NK-92 (cell line): Measurements from ENCODE around the gene RHEB.
"Not testable (repeated sequence)": the region's sequence is repeated elsewhere in the genome, so short reads cannot be mapped to it uniquely, and the experiment has no call there.

Experiments
- DNase-seq: peaks from one replicate; lab custom pipeline; 2025; ENCODE audit not compliant: unreplicated experiment; lab: John Stamatoyannopoulos, UW

Gene RHEB

DNA sequence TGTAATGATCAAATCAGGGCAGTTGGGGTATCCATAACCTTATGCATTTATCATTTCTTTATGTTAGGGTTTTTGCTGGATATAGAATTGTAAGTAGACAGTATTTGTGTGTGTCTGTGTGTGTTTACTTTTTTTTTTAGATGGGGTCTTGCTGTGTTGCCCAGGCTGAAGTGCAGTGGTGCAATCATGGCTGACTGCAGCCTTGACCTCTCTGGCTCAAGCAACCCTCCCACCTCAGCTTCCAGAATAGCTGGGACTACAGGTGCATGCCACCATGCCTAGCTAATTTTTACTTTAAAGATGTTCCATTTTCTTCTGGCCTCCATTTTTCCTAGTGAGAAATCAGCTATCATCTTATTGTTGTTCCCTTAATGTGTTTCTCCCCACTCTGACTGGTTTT is 10.1 kb upstream of the RHEB start:
- DNase-seq = no peak

DNA sequence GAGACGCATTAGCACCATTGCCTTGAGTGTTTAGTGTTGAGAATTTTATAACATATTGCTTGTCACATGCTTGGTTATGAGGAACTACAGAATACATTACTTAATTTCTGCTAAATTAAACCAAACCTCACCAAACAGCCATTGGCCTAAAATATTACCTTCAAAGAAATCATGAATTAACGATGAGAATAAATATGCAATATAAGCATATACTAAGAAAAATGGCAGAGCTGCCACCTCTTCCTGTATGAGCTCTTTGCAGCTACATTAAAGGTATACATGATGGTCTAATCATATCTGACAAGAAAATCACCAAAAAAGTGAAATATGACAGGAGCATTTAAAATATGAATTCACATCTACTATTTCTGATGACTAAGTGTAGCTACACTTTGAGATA is 5.2 kb upstream of the RHEB start:
- no peak for DNase-seq

DNA sequence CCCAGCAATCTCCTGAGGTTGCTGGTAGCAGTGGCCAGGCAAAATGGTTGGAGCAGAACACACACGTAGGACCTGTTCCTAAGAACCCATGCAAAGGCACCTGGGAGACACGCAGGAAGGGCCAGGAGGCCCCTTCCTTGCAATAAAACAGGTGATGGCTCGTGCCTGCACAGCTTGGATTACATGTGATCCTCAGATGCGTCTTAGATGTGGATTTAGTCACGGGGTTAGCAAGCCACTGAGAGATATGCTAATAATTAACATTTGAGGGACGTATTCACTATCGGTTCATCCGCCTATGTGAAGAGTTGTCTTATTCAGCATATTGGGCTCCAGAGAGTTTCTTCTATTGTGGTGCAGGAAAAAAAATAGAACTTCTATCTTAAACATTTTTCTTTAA is 4.6 kb upstream of the RHEB start:
- no peak for DNase-seq

DNA sequence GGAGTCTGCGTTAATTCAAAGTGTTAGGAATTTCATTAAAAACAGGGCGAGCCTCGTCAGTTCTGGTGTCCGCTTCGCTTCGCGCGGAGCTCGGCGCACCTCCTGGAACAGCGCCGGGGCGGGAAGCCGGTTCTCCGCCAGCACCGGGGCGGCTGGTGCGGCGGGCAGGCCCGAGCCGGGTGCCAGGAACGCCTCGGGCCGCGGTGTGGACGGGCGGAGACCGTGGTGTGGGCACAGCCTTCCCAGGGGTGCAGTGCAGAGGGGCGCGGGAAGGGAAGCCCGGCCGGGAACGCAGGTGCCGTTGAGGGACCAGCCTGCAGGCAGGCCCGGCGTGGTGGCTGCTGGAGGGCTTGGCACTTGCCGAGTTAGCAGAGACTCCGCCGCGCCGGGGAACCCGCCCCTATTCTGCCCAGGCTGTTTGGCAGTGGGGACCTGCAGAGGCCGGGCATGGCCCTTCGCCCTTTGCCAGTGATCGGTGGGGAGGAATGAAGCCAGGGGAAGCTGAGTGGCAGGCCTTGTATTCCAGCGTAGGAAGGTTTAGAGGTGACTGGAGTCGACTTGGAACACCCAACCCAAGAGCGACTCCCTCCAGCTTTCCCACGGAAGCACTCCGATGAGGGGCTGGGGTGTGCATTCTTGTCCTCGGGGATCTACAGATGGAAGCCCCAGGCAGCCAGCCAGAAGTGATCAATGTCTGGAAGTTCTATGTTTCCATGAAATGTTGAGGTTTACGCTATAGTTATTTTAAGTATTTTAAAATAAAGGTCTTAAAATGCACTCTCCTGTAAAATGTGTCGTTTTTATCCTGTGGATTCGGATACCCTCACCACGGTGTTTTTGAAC is 945 bp upstream of the RHEB start:
- DNase-seq = no peak

DNA sequence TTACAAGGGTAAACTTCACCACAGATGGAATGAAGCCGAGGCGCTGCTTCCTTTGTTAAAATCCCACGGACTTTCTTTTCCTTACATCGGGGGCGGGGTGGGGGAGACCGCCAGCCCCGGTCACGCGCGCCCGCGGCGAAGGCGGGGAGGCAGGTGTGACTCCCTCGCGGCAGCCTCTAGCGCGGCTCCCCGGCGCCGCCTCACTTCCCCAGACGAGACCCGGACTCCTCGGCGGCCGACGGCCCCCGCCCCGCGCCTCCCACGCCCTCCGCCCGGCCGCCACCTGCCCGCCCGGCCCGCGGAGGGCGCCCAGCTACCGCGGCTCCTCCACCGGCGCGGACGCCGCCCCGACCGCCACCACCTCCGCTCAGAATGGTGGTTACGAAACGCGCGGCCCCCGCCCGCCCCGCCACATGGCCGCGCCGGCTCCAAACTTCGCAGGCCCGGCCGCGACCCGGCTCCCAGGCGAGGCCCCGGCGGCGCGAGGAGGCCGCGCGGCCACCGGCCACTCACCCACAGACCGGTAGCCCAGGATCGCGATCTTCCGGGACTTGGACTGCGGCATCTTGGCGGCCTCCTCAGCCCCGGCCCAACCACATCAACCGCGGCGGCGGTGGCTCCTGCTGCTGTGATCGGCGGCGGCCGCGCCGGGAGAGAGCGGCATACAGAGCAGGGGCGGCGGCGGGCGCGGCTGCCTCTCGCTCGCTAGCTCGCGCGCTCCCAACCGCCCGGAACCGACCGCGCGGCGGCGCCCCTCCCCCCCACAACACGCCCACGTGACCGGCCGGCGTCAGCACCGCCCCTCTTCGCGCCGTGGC is 539 bp downstream of the RHEB start:
- DNase-seq = not testable (repeated sequence)

DNA sequence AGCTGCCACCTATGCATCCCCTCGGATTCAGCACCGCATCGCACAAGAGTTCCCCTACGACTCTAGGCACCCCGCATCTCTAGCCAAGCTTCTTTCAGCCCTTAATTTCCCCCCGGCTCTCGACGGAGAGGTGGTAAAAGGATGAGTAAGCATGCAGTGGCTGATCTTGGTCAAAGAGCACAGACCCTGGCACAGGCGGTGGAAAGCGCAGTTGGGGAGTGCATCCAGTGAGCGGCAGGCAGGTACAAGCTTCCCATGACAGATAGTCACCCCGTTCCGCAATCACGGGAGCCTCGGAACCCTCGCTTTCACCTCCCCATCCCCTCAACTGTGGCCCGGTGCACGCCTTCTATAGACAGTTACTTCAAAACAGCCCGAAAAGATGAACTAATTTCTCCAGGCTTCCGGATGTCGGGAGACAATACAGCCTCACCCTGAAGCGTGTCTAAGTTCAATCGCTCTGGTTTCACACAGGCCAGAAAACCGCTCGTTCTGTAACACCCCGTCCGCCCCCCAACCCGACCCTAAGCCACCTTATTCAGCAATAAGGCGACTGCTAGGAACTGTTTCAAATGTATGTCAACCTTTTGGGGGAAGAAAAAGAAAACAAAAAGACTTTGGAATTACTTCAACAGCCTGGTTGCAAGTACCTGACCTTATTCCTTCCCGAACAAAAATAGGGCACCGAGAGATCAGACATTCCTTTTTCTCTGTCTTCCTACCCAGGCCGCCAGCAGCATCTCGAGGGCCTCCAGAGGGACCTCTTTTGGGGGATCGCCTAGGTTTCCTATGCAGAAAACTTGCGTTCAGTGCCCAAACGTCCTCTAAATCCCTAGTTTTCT is 1.4 kb downstream of the RHEB start:
- no peak for DNase-seq

DNA sequence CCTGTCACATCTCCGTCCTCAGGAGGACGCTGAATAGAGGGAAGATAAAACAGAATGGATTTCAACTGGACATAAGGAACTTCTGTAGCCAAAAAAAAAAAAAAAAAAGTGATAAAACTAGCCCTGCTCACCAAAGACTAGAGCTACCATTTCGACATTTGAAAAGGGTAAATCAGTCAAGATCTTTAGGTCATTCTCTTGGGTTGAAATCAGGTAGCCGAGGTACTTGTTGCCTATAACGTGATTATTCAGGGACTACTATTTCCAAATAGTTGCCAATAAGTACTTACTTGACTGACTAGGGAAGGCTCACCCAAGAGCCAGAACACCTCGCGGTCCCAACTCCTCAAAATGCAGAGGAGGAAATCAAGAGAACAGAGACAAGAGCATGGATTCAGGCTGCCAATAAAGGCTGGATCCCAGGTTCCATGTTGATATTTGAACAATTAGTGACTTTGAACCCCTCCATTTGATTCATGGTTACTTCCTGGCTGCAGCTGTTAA is 2.0 kb downstream of the RHEB start:
- no peak for DNase-seq

DNA sequence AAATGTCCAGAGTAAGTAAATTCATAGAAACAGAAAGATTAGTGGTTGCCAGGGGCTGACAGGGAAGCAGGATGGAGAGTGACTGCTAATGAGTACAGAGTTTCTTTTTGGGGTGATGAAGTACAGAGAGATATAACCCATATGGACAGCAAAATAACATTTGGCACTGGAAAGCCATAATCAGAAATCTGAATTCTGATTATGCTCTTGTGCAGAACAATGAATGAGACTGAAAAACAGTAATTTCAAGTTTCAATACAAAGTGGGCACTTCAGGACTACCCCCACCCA is 4.5 kb downstream of the RHEB start:
- no peak for DNase-seq

DNA sequence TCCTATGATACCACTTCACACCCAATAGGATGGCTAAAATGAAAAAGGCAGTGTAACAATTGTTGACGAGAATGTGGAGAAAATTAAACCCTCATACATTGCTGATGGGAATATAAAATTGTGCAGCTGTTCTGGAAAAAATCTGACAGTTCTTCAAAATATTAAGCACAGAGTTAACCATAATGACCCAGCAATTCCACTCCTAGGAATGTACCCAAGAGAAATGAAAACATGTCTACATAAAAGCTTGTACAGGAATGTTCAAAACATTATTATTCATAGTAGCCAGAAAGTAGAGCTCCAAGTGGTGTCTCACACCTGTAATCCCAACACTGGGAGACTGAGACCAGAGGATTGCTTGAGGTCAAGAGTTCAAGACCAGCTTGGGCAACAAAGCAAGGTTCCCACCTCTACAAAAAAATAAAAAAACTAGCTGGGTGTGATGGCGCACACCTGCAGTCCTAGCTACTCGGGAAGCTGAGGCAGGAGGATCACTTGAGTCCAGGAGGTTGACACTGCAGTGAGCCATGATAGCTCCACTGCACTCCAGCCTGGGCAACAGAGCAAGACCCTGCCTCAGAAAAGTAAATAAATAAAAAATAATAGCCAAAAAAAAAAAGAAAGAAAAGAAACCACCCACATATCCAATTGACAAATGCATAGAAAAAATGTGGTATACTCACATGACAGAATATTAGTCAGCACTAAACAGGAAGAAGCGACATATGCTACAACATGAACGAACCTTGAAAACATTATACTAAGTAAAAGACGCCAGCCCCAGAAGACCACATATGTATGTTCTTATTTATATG is 5.0 kb downstream of the RHEB start:
- no peak for DNase-seq

DNA sequence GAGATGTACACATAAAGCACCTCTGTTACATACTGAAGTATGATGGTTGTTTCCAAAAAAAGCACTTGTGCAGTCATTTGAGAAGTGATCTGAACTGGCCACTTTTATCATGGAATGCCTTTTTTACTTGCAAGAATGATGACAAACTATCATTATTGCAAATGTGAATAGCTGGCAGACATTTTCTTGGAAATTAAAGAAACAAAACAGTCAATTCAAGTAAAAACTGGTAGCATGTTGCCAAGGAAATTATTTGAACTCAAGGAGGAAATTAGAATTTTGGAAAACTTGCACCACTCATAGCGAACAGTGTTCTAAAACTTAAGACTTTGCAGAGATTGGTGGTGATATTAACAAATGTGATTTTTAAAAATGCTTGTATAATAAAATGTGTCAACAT is 6.6 kb downstream of the RHEB start:
- no peak for DNase-seq

DNA sequence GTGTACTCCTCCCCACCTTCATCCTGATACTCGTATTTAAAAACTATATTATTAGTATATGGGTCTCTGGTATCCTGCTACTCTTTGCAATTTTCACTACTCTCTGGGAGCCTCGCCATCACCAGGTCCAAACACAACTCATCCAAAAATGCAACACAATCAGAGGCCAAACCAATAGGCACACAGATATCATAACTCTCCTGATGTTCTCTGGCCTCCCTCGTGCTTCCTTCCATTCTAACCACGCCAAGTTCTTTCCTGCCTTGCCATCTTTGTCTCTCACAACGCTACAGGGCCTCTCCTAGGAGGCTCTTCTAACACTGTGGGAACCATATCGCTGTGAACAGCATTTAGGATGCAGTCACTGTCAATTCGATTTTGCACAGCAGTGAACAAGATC is 7.3 kb downstream of the RHEB start:
- DNase-seq = no peak

DNA sequence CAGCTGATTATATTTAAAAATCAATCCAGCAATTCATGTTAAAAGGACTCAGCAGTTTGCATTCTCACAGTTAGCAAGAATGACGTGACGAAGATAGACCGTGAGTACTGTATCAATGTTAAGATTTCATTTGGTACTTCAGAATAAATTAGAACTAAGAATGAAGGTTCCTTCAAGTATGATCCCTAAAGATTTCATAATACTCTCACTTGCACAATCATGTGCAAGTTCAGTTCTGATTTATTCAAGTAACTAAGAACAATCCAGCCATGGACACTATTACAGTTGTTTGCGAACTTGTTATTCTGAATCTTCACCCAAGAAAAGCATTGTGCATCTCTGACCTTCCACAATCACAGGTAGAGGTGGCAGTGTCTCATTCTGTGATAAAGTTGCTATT is 7.7 kb downstream of the RHEB start:
- no peak for DNase-seq

DNA sequence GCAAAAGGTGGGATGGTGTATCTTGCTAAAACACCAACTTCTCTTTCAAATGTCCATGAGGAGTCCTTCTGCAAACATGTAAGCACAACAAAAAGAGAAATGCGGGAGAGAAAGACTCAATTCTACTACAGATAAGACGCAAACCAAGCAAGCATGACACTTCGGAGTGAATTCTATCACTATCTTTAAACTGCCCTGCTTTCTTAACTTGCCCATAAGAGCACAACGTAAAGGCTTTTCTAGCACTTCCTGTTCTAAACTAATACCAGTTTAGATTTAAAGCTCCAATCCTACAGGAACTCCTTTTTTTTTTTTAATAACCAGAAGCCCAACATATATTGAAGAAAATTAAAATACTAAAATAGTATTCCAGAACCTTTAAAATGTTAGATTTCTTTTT is 8.4 kb downstream of the RHEB start:
- DNase-seq = no peak

DNA sequence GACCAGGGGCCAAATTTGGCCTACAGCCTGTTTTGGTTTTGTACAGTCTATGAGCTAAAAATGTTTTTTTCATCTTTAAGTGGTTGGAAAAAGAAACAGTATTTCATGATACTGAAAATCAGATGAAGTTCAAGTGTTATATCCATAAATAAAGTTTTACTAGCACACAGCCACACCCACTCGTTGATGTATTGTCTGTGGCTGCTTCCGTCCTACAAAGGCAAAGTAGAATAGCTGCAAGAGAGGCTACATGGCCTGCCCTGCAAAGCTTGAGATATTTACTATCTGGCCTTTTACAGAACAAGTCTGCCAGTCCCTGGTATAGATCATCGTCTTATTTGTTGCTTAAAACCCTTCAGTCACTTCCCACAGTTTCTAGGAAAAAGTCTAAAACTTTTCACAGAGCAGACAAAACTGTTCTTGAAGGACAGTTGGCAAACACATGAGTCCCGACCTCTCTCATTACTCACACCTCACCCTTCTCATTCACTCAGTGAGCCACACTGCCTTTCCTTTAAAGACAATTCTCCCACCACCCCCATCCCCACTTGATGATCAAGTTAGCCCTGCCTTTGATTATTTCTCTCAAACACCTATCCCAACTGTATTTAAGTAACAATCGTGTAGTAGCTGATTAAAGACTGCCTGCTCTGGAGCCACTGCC is 9.9 kb downstream of the RHEB start:
- no peak for DNase-seq

DNA sequence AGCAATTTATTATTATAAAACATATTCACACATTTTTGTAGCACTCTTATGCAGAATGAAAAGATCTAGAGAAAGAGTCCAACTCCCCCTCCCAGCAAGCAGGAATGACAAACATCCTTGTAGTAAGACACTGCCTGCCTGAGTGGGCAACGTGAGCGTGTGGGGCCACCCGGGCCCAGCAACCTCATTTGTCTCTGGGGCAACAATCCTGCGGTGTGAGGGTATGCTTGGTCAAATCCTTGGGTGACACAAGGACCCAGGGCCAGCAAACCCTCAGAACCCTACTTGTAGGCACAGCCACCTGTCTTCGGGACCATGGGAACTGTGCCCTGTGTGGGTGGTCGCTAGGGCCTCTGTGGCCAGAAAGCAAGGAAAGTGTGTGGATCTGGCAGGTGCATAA is 10.7 kb downstream of the RHEB start:
- no peak for DNase-seq

DNA sequence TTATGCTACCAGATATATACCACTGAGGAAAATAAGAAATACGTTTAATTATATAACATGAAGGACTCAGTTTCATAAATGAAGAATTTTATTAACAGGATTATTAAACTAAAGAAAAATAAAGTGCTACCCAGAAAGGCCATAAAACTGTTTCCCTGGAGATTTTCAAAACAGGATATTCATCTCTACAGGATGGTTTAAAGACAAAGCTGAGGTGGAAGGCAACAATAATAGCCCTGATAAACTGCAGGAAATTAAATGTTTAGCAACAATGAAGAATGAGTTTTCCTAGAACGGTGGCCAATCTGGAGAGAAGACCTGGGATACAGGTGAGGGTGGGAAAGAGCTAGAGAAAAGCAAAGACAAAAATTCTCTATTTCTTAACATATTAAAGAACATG is 11.9 kb downstream of the RHEB start:
- DNase-seq = no peak

DNA sequence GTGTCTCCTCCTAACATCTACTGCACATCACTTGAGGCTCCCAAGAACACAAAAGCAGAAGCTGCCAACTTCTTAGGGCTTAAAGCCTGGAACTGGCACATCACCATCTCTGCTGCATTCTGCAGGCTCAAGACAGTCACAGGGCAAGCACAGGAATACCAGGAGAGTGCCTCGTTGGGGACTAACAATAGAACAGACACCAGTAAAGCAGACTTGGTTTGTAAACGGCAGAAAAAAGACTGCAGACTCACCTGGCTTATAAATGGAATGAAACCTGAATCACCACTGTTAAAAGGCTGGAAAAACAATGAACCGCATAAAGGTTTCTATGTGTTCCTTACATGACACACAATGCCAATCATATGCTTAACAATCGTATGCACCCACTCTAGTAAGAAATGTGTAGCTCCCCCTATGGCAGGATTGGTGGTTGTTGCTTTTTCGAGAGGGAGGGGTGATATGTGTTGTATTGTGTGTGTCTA is 12.8 kb downstream of the RHEB start:
- DNase-seq = no peak

DNA sequence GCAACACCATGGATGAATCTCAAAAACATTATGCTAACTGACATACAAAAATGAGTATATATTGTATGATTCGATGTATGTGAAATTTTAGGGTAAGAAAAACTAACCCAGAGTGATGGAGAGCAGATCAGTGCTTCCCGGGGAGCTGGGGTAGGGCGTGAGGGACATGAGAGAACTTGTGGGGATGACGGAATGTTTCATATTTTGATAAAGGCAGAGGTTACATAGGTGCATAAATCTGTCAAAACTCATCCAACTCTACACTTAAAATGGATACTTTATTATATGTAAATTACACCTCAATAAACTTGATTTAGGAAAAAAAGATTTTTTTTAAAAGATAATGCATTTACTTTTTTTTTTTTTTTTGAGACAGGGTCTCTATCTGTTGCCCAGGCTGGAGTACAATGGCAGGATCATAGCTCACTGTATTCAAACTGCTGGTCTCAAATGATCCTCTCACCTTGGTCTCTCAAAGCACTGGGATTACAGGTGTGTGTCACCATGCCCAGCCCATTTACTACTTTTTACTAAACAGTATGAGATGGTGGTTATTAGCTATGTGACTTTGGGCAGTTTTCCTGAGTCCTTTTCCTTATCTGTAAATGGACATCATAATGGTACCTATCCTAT is 13.7 kb downstream of the RHEB start:
- DNase-seq = no peak

DNA sequence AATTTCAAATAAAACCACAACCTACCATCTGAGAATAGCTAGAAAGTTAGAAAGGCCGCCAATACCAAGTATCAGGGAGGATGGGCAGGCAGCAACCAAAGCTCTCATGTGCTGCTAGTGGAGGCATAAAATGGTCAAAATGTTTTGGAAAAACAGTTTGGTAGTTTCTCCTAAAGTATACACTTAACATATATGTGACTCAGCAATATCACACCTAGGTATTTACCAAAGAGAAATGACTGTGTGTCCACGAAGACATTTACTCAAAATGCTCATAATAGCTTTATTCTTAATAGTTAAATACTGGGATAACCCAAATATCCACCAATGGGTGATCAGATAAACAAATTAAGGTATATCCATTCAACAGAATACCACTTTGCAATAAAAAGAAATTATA is 14.3 kb downstream of the RHEB start:
- DNase-seq = no peak
